Activated naive CD4-positive, alpha-beta T cell treated with anti-CD3 and anti-CD28 coated beads, Interleukin-2, amount 10 ng/mL, durations not matched to agents 7 days and 5 days (primary cell): ENCODE results near the gene SYNDIG1.
A peak's percentile ranks its signal among the peaks of the same experiment; 100 is the strongest.

ENCODE experiments used
- CTCF ChIA-PET: fragments of 350-600 bp; sonication (Branson Sonifier 250); formaldehyde crosslinking; loops from one replicate; lab custom pipeline; 2021; ENCODE audit warnings: antibody characterized with exemption; lab: Charles Lee
- DNase-seq: peaks from one replicate; pipeline ENCODE4 v3.0.0-alpha.2; 2020
- H3K27ac Mint-ChIP-seq: one replicate; pipeline ENCODE4 v1.8.0; 2021; ENCODE audit warnings: mild to moderate bottlenecking, moderate library complexity, mixed read lengths
- H3K27me3 Mint-ChIP-seq: one replicate; pipeline ENCODE4 v1.8.0; 2021; ENCODE audit warnings: mild to moderate bottlenecking, mixed read lengths
- H3K36me3 Mint-ChIP-seq: one replicate; pipeline ENCODE4 v1.8.0; 2021; ENCODE audit warnings: mixed read lengths
- H3K4me1 Mint-ChIP-seq: one replicate; pipeline ENCODE4 v1.8.0; 2021; ENCODE audit warnings: mixed read lengths
- H3K4me3 Mint-ChIP-seq: one replicate; pipeline ENCODE4 v1.8.0; 2021; ENCODE audit warnings: mild to moderate bottlenecking, moderate library complexity, mixed read lengths
- H3K9me3 Mint-ChIP-seq: one replicate; pipeline ENCODE4 v1.8.0; 2021; ENCODE audit warnings: mixed read lengths

The SYNDIG1 gene

DNA sequence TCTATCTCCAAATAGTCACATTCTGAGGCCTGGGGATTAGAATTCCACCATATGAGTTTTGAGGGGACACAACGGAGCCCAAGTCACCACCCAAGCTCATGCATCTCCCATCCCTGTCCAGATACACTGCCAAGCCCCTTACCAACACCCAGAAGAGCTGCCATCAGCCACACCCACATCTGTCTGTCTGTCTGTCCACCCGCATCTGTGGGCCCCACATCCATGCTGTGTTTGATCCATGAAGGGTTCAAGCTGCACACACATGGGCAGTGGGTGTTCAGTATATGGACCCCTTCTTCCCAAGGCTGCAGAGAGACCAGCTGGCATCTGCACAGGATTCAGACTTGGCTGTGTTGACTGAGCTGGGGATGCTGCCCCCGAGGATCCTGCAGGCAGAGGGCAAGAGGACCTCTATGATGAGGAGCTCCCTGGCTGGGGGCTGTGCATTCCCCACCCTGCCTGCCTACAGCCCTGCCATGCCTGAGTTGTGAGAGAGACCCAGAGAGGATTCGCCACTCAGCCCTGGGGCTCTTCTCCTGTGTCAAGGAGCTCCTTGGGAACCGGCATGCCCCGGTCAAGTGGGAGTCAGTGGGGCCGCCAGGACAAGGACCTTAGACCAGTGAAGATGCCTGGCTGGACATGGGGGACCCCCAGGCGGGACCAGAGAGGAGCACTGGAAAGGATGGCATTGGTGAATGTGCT lies 206.4 kb downstream of the SYNDIG1 start:
- Mint-ChIP-seq H3K9me3 (no peaks in the 10 kb centered on the region), H3K36me3 (no peaks in the 10 kb centered on the region), H3K27ac (no peak overlapping the region), H3K4me3 (no peak overlapping the region), H3K27me3 (no peaks in the 10 kb centered on the region), H3K4me1 (no peaks in the 10 kb centered on the region)
- DNase-seq = no peak
- CTCF ChIA-PET = no interaction called here

- Mint-ChIP-seq H3K4me3 (no peak overlapping the region), H3K9me3 (no peaks in the 10 kb centered on the region), H3K4me1 (no peaks in the 10 kb centered on the region), H3K36me3 (no peaks in the 10 kb centered on the region), H3K27me3 (no peaks in the 10 kb centered on the region), H3K27ac (no peak overlapping the region)
- CTCF ChIA-PET = no interaction called here
- DNase-seq = peak; percentile 5
Observed at GRCh38 chr20:24676353-24676977, 207.0 kb downstream of the SYNDIG1 start.

- DNase-seq = peak; percentile 15
- Mint-ChIP-seq H3K9me3 (no peaks in the 10 kb centered on the region), H3K27me3 (no peaks in the 10 kb centered on the region), H3K36me3 (no peaks in the 10 kb centered on the region), H3K4me3 (no peak overlapping the region), H3K27ac (no peak overlapping the region), H3K4me1 (no peaks in the 10 kb centered on the region)
- CTCF ChIA-PET = no interaction called here
Observed at GRCh38 chr20:24676978-24677370, 207.5 kb downstream of the SYNDIG1 start.

DNA sequence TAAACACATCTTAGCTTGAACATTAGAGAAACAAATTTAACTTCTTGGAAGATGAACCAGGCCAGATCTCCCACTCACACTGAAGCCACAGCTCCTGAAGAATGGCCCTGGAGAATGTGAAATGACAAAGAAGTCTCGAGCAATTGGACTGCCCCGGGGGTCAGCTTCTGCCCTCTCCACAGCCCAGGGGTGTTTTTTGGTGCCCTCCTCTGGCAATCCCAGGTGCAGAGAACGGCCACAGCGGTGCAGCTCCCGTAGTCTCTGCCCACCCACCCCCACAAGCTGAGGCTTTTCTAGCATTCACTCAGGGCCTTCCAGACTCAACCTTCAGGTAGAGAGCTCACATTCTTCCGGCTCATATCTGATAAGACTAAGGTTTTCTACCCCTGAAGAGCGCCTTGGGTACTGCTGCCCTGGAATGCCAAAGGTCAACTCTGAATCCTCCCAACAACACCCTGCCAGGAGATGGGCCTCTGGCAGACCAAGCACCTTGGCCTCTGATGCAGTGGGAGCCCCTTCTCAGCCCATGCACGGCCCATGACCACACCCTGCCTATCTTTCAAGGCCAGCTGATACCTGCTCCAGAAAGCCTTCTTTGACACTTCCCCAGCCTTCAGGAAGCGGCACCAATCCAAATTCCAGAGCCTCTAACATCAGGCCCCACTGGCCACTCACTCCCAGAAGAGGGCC lies 208.3 kb downstream of the SYNDIG1 start:
- CTCF ChIA-PET = no interaction called here
- Mint-ChIP-seq H3K36me3 (no peaks in the 10 kb centered on the region), H3K4me1 (no peaks in the 10 kb centered on the region), H3K9me3 (no peaks in the 10 kb centered on the region), H3K27ac (no peak overlapping the region), H3K4me3 (no peak overlapping the region), H3K27me3 (peaks cover 7% of the 10 kb centered on the region)
- peak; percentile 1 for DNase-seq

DNA sequence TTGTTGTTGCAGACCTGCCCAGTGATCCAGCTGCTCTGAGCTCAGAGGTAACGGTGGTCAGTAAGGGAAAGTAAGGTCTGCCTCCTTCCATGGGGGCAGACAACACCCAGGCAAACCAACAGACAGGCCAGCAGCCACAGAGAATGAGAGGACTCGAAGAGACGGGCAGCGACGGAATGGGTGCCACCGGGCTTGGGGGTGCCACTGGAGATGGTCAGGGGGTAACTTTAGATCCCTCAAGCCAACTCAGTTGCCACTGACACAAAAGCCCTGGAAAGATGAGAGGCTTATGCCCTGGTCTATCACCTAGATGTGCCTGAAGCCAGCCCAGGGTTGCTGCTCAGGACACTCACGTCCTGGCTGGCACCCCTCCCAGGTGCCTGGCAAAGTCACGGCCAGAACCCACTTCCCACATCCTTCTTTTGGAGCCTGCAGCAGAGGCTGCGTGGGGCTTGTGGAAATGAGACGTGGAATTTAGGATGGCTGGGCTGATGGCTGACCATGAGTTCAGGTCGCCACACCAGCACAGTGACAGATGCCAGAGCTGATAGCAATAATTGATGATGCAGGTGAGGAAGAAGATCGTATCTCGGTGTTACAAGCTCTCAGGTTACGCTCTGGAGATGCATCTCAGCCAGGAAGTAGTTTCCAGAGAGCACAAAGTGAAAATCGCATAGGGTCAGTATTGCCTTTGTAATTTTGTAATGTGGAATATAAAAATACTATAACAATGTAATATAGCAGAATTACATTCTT lies 209.1 kb downstream of the SYNDIG1 start:
- no peak overlapping the region for H3K27ac Mint-ChIP-seq
- no peak for DNase-seq
- H3K36me3 Mint-ChIP-seq = no peaks in the 10 kb centered on the region
- H3K27me3 Mint-ChIP-seq = peaks cover 7% of the 10 kb centered on the region
- H3K4me3 Mint-ChIP-seq = no peak overlapping the region
- no peaks in the 10 kb centered on the region for H3K9me3 Mint-ChIP-seq
- H3K4me1 Mint-ChIP-seq = no peaks in the 10 kb centered on the region
- CTCF ChIA-PET = no interaction called here

- Mint-ChIP-seq H3K4me3 (no peak overlapping the region), H3K9me3 (no peaks in the 10 kb centered on the region), H3K27ac (no peak overlapping the region), H3K4me1 (no peaks in the 10 kb centered on the region), H3K36me3 (no peaks in the 10 kb centered on the region), H3K27me3 (peaks cover 9% of the 10 kb centered on the region)
- DNase-seq = no peak
- CTCF ChIA-PET = no interaction called here
Observed at GRCh38 chr20:24679448-24680047, 210.1 kb downstream of the SYNDIG1 start.

DNA sequence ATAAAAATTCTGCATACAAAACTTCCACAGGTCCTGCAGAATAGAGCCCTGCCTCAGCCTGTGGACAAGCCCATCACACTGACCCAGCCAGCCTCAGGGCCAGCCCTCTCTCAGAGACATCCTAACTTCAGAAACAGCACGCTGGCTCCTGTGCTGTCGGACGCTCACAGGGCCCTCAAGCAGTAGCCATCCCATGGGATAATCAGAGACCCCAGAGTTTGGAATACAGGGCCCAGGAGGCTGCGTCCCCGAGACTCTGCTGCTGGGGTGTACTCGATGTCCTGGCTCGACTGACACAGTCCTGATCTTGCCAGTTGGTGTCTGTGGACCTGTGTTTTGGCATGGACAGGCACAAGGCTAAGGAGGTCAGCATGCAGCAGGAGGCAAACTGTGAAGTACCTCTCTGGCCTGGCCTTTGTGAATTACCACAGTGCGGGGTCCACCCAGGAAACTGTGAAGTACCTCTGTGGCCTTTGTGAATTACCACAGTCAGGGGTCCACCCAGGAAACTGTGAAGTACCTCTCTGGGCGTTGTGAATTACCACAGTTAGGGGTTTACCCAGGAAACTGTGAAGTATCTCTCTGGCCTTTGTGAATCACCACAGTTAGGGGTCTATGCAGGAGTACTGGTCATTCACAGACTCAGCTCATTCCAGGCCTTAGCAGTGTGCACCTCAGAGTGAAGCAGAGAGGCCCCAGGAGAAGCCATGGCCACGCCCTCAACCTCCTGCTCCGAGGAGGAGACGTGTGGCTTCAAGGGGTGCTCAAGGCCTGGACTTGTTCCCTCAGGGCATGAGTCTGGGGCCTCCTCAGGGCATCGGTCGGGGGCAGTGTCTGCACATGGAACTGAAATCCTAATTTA lies 212.4 kb downstream of the SYNDIG1 start:
- no peak for DNase-seq
- H3K4me1 Mint-ChIP-seq = no peaks in the 10 kb centered on the region
- H3K36me3 Mint-ChIP-seq = no peaks in the 10 kb centered on the region
- H3K27ac Mint-ChIP-seq = no peak overlapping the region
- H3K27me3 Mint-ChIP-seq = peaks cover 15% of the 10 kb centered on the region
- no peak overlapping the region for H3K4me3 Mint-ChIP-seq
- CTCF ChIA-PET = no interaction called here
- H3K9me3 Mint-ChIP-seq = no peaks in the 10 kb centered on the region

GRCh38 chr20:24682496-24682985 lies 213.1 kb downstream of the SYNDIG1 start:
- Mint-ChIP-seq H3K4me1 (no peaks in the 10 kb centered on the region), H3K27ac (no peak overlapping the region), H3K36me3 (no peaks in the 10 kb centered on the region), H3K9me3 (no peaks in the 10 kb centered on the region), H3K27me3 (peaks cover 15% of the 10 kb centered on the region), H3K4me3 (no peak overlapping the region)
- no peak for DNase-seq
- CTCF ChIA-PET = no interaction called here

- CTCF ChIA-PET = no interaction called here
- DNase-seq = no peak
- H3K4me1 Mint-ChIP-seq = no peaks in the 10 kb centered on the region
- peaks cover 15% of the 10 kb centered on the region for H3K27me3 Mint-ChIP-seq
- H3K36me3 Mint-ChIP-seq = no peaks in the 10 kb centered on the region
- no peaks in the 10 kb centered on the region for H3K9me3 Mint-ChIP-seq
- no peak overlapping the region for H3K27ac Mint-ChIP-seq
- no peak overlapping the region for H3K4me3 Mint-ChIP-seq
Observed at GRCh38 chr20:24683676-24684075, 214.2 kb downstream of the SYNDIG1 start.

- no peak overlapping the region for H3K4me3 Mint-ChIP-seq
- CTCF ChIA-PET = no interaction called here
- peaks cover 15% of the 10 kb centered on the region for H3K27me3 Mint-ChIP-seq
- no peaks in the 10 kb centered on the region for H3K4me1 Mint-ChIP-seq
- no peaks in the 10 kb centered on the region for H3K9me3 Mint-ChIP-seq
- H3K27ac Mint-ChIP-seq = no peak overlapping the region
- no peaks in the 10 kb centered on the region for H3K36me3 Mint-ChIP-seq
- DNase-seq = no peak
Observed at GRCh38 chr20:24684421-24684871, 215.0 kb downstream of the SYNDIG1 start.

DNA sequence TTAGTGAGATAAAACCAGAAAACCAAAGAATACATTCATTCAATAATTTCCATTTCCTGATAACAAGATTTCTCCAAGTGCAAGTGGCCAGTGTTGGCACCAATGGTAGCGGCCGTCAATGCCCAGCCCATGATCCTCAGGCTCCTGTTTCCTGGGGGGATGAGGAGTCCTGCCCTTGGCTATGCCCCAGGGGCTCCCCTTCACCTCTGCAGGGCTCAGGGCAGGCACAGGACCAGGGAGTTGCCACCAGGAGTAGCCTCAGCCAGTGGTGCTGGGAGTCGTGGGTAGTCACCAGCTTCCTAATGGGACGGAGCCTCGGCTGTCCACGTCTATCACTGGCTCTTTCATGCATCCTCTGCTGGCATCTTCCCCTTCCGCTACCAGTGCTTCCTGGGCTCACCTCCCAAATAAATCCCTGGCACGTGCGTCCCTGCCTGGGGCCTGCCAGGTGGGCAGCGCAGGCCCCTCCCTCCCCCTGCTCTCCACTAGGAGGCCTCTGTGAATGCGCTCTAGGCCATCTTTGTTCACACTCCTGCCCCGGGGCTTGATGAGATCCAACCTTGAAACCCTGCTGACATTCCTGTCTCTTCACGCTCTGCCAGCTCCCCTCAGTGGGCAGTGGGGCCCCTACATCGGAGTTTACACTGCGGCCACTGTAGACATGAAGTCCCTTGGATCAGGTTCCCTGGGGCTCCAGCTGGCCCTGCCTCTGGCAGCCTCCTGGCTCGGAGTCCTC lies 215.7 kb downstream of the SYNDIG1 start:
- H3K27ac Mint-ChIP-seq = no peak overlapping the region
- H3K9me3 Mint-ChIP-seq = no peaks in the 10 kb centered on the region
- no peak overlapping the region for H3K4me3 Mint-ChIP-seq
- H3K27me3 Mint-ChIP-seq = peaks cover 15% of the 10 kb centered on the region
- CTCF ChIA-PET = no interaction called here
- no peaks in the 10 kb centered on the region for H3K36me3 Mint-ChIP-seq
- no peak for DNase-seq
- H3K4me1 Mint-ChIP-seq = no peaks in the 10 kb centered on the region

DNA sequence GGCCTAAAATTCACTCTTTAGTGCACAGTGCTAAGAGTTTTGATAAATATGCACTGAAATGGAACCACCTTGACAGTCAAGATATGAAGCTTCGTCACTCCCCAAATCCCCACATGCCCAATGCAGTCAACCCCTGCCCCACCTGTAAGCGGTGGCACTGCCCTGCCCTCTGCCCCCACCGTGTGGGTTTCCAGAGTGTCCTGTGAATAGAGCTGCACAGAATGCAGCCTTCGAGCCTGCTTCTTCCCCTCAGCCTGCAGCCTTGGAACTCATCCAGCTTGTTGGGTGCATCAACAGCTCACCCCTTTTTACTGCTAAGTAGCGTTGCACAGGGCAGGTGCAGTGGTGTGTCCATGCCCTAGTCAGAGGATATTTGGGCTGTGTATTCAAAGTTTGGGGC lies 216.3 kb downstream of the SYNDIG1 start:
- peaks cover 20% of the 10 kb centered on the region for H3K27me3 Mint-ChIP-seq
- H3K4me3 Mint-ChIP-seq = no peak overlapping the region
- DNase-seq = no peak
- H3K9me3 Mint-ChIP-seq = no peaks in the 10 kb centered on the region
- H3K36me3 Mint-ChIP-seq = no peaks in the 10 kb centered on the region
- H3K27ac Mint-ChIP-seq = no peak overlapping the region
- CTCF ChIA-PET = no interaction called here
- H3K4me1 Mint-ChIP-seq = no peaks in the 10 kb centered on the region

- CTCF ChIA-PET = no interaction called here
Observed at GRCh38 chr20:24686156-24686555, 216.7 kb downstream of the SYNDIG1 start.

More at GRCh38 chr20:24686156-24686555, 216.7 kb downstream of the SYNDIG1 start:
- Mint-ChIP-seq H3K27ac (no peak overlapping the region), H3K27me3 (peaks cover 21% of the 10 kb centered on the region), H3K4me1 (no peaks in the 10 kb centered on the region), H3K4me3 (no peak overlapping the region), H3K9me3 (no peaks in the 10 kb centered on the region), H3K36me3 (no peaks in the 10 kb centered on the region)
- no peak for DNase-seq
